CD4-positive, alpha-beta T cell treated with Interleukin-4 for 4 hours (primary cell): ENCODE results near the gene SPATS2L.
A peak's percentile ranks its signal among the peaks of the same experiment; 100 is the strongest.

Experiments used
- DNase-seq: peaks from one replicate; pipeline ENCODE4 v3.0.0-alpha.2; 2020

SPATS2L gene

GRCh38 chr2:200380091-200380561 lies 73.6 kb downstream of the SPATS2L start:
- DNase-seq = no peak

GRCh38 chr2:200380833-200381542 lies 74.5 kb downstream of the SPATS2L start:
- DNase-seq = no peak

GRCh38 chr2:200382874-200383273 lies 76.4 kb downstream of the SPATS2L start:
- DNase-seq = no peak

- peak; percentile 74 for DNase-seq
Observed at GRCh38 chr2:200383380-200384110, 77.1 kb downstream of the SPATS2L start.

- DNase-seq = no peak
Observed at GRCh38 chr2:200385063-200385635, 78.7 kb downstream of the SPATS2L start.

GRCh38 chr2:200393191-200393590 lies 86.7 kb downstream of the SPATS2L start:
- DNase-seq = no peak

GRCh38 chr2:200394045-200394444 lies 87.6 kb downstream of the SPATS2L start:
- DNase-seq = no peak

GRCh38 chr2:200396781-200397242 lies 90.3 kb downstream of the SPATS2L start:
- no peak for DNase-seq

GRCh38 chr2:200397785-200398184 lies 91.3 kb downstream of the SPATS2L start:
- no peak for DNase-seq

GRCh38 chr2:200399046-200399445 lies 92.6 kb downstream of the SPATS2L start:
- DNase-seq = no peak

- no peak for DNase-seq
Observed at GRCh38 chr2:200399636-200400035, 93.1 kb downstream of the SPATS2L start.

GRCh38 chr2:200403814-200404213 lies 97.3 kb downstream of the SPATS2L start:
- DNase-seq = no peak

GRCh38 chr2:200404615-200405014 lies 98.1 kb downstream of the SPATS2L start:
- no peak for DNase-seq

GRCh38 chr2:200405599-200406298 lies 99.3 kb downstream of the SPATS2L start:
- peak; percentile 27 for DNase-seq

- DNase-seq = no peak
Observed at GRCh38 chr2:200406379-200406778, 99.9 kb downstream of the SPATS2L start.

GRCh38 chr2:200408428-200409316 lies 102.2 kb downstream of the SPATS2L start:
- no peak for DNase-seq

- no peak for DNase-seq
Observed at GRCh38 chr2:200411831-200412230, 105.3 kb downstream of the SPATS2L start.

- no peak for DNase-seq
Observed at GRCh38 chr2:200414367-200414766, 107.9 kb downstream of the SPATS2L start.

- no peak for DNase-seq
Observed at GRCh38 chr2:200415455-200415854, 109.0 kb downstream of the SPATS2L start.

- DNase-seq = no peak
Observed at GRCh38 chr2:200416878-200417277, 110.4 kb downstream of the SPATS2L start.

- DNase-seq = no peak
Observed at GRCh38 chr2:200417366-200417765, 110.9 kb downstream of the SPATS2L start.

GRCh38 chr2:200418399-200418798 lies 111.9 kb downstream of the SPATS2L start:
- no peak for DNase-seq
